GDM1 (cell line): ENCODE data around the gene ADORA2A.
A peak's percentile ranks its signal among the peaks of the same experiment; 100 is the strongest.

ENCODE experiments used
- DNase-seq: peaks from one replicate; lab custom pipeline; 2025; lab: John Stamatoyannopoulos, UW

The ADORA2A gene

GRCh38 chr22:24427500-24428164 lies at the start of gene ADORA2A:
ADORA2A (plus strand) TSS chr22:24427599; CDS start chr22:24433405, 5,806 bp downstream.
- DNase-seq, result no peak

GRCh38 chr22:24379536-24379935 lies 47.9 kb upstream of the ADORA2A start:
- peak; percentile 31 for DNase-seq

GRCh38 chr22:24380220-24380904 lies 47.0 kb upstream of the ADORA2A start:
- no peak for DNase-seq

DNA sequence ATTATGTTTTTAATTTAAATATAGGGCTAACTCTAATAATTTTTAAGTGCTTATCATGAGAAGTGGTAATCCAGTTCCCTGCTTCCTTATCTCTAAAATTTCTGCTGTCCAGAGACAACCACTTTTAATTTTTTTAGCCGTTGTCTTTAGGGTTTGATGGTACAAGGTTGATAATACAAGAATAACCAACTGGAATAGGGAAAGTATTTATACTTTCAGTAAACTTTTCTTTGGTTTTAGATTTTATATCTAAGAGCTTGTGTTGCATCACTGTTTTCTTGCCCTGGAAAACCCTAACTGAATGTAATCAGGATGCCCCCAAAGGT lies 46.5 kb upstream of the ADORA2A start:
- DNase-seq, result no peak

DNA sequence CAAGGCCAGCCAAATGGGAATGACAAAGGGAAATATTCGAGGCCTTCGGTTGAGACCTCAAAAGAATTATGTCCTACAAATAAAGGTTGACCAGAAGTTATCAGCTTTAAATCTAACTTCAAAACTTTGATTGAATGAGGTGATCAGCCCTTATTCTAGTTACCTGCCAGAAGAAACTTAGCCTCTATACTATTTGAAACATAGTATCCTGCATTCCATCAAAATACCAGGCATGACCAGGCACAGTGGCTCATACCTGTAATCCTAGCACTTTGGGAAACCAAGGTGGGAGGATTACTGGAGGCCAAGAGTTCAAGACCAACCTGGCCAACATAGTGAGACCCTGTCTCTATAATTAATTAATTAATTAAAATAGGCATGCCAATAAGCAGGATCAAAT lies 44.3 kb upstream of the ADORA2A start:
- no peak for DNase-seq

- DNase-seq, result no peak
Observed at GRCh38 chr22:24384131-24384530, 43.3 kb upstream of the ADORA2A start.

- DNase-seq, result no peak
Observed at GRCh38 chr22:24386937-24387471, 40.4 kb upstream of the ADORA2A start.

DNA sequence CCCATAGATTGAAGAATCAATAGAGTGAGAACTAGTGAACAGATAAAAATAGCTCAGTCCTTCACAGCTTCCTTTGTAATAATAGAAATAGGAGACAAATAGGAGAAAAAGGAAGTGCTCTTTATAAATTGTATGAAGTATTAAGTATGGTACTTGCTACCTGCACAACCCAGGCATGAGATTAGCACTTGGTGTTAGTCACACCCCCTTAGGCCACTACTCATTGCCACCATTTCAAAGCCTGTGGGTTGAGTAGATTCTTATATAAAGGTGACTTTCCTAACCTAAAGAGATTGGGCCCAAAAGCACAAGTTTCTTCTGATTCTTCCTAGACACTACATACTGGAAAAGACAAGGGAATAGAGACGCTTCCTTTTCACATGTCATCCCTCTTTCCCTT lies 37.7 kb upstream of the ADORA2A start:
- no peak for DNase-seq

DNA sequence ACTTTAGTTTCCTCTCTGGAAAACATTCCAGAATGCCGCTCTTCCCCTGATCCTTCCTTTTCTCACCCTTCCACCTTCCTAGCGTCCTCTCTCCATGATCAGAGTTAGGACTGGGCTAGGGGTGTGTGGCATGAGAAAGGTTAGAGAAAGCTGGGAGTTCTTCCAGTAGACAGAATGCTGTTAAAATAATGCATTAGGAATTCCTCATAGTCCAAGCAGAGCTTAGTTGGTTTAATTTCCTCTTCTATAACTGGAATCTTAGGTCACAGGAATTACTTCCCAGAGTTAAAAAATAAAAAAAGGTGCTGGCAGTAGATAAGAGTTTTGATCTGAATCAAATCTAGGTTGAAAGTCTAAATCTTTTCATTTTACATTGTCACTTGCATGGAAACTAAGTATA lies 37.2 kb upstream of the ADORA2A start:
- DNase-seq, result no peak

DNA sequence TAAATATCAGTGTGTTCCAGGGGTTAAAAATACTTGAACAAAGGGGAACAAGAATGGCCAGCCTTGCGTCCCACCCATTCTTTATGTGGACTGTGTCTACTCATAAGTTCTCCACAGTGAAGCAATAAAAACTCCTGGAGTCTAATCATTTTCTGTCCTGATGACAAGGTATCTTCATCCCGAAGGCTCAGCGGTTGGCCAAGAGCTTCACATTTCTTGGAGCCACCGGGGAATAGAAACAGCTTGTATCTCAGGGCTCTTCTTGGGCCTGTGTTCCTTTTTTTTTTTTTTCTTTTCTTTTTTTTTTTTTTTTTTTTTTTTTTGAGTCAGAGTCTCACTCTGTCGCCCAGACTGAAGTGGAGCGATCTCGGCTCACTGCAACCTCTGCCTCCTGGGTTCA lies 36.8 kb upstream of the ADORA2A start:
- no peak for DNase-seq

GRCh38 chr22:24391836-24392217 lies 35.6 kb upstream of the ADORA2A start:
- DNase-seq, result no peak

GRCh38 chr22:24392218-24392931 lies 35.0 kb upstream of the ADORA2A start:
- no peak for DNase-seq

GRCh38 chr22:24393012-24393559 lies 34.3 kb upstream of the ADORA2A start:
- DNase-seq, result no peak

DNA sequence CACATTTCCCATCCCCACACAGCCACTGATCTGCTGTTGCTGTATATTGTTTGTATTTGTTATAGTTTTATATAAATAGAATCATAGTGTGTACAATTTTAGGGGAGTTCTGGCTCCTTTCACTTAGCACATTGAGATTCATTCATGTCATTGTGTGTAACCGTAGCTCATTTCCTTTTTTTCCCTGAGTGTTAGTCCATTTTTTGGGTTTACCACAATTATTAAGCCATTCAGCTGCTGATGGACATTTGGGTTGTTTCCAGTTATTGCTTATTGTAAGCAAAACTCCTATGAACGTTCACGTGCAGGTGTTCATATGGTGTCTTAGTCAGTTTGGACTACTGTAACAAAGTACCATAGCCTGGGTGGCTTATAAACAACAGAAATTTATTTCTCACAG lies 33.6 kb upstream of the ADORA2A start:
- DNase-seq, result no peak

DNA sequence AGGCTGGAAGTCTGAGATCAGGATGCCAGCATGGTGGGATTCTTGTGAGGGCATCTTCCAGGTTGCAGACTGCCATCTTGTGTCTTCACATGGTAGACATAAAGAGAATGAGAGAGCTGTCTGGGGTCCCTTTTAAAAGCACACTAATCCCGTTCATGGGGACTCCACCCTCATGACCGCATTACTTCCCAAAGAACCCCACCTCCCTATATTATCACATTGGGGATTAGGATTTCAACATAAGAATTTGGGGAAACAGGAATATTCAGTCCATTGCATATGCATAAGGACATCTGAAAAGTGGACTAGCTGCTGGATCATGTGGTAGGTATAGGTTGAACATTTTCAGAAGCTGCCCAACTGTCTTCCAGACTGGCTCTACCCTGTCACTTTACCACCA lies 33.1 kb upstream of the ADORA2A start:
- no peak for DNase-seq

- DNase-seq, result no peak
Observed at GRCh38 chr22:24398409-24398808, 29.0 kb upstream of the ADORA2A start.

DNA sequence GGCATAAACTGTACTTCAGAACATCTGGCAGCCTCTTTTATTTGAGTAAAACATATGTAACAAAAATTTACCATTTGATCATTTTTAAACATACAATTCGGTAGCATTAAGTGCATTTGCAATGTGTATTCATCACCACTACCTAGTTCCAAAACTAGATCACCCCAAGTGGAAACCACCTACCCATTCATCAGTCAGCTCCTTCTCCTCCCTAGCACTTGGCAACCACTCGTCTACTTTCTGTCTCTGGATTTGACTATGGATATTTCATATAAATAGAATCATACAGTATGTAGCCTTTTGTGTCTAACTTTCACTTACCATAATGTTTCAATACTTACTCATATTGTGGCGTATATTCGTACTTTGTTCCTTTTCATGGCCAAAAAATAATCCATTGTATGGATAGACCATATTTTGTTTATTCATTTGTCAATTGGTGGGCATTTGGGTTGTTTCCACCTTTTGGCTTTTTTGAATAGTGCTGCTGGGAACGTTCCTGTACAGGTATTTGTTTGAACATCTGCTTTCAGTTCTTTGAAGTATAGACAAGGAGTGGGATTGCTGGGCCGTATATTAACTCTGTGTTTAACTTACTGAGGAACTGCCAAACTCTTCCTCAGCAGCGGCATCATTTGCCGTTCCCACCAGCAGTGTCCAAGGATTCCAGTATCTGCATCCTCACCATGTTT lies 27.2 kb upstream of the ADORA2A start:
- DNase-seq, result no peak

DNA sequence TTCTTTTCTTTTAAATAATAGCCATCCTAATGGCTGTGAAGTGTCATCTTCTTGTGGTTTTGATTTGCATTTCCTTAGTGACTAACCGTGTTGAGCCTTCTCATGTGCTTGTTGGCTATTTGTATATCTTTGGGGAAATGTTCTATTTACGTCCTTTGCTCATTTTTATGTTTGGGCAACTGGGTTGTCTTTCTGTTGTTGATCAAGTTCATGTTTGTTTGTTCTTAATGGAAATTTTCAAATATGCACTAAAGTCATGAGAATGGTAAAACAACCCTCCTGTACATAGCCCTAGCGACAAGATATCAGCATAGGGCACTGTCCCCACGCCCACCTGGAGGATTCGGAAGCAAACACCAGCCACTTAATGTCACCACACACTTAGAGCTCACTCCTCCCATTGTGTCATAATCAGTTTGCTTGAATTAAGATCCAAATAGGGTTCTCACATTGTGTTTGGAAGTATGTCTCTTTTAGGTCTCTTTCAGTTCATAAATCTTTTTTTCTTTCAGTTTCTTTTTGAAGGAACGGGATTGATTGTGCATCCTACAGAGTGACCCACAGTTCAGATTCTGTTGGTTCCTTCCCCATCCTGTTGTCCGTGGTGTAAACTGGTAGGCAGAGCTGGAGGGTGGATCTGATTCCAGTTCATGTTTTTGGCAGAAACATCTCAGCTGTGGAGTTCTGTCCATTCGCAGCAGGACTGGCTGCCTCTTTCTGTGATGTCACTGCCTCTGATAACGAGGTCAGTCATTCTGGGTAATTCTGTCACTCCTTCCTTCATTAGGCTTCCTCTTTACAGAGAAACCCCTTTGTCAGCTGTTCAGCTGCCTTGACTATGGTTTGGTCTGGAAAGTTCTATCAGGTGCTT lies 26.4 kb upstream of the ADORA2A start:
- no peak for DNase-seq

GRCh38 chr22:24401931-24402367 lies 25.4 kb upstream of the ADORA2A start:
- no peak for DNase-seq

- no peak for DNase-seq
Observed at GRCh38 chr22:24402460-24403192, 24.8 kb upstream of the ADORA2A start.
